A673 (cell line): Measurements from ENCODE around the gene KIAA0232. TPM values are rescaled to one million over a fixed set of nuclear protein-coding genes. Genes with fewer than 3 reads are reported as not detected.

ENCODE experiments used
- Bru-seq: library from RNA; stranded (reverse); fragments of 400-500 nt; gene quantifications from one replicate; lab custom pipeline; 2021; lab: Mats Ljungman, UMichigan
- BruChase-seq, 2 experiments: library from RNA; stranded (reverse); fragments of 400-500 nt; gene quantifications; one replicate each; lab custom pipeline; 2021; lab: Mats Ljungman, UMichigan
- BruUV-seq: library from RNA; stranded (reverse); fragments of 400-500 nt; replicated peaks from 2 replicates; lab custom pipeline; 2021; lab: Mats Ljungman, UMichigan
- CTCF ChIA-PET: fragments of 300-600 bp; sonication (Branson Sonifier 250); formaldehyde crosslinking; loops from one replicate; lab custom pipeline; 2022; ENCODE audit warnings: antibody characterized with exemption; lab: Charles Lee
- POLR2A ChIA-PET: fragments of 300-600 bp; sonication (Branson Sonifier 250); formaldehyde crosslinking; loops from one replicate; lab custom pipeline; 2022; ENCODE audit warnings: antibody characterized with exemption; ENCODE audit not compliant: low non-redundant PET; lab: Charles Lee
- DNase-seq: peaks from one replicate; pipeline ENCODE4 v3.0.0-alpha.2; 2015; ENCODE audit warnings: low spot score
- H3K27ac ChIP-seq: fragments of 200-600 bp; sonication (generic); 2 replicates; pipeline ENCODE4 v1.5.1; 2016; ENCODE audit warnings: mixed run types, low read depth, mild to moderate bottlenecking, mixed read lengths, antibody characterized with exemption, low read length; ENCODE audit not compliant: poor library complexity, severe bottlenecking
- H3K27me3 ChIP-seq: fragments of 200-600 bp; sonication (generic); replicated peaks from 2 replicates; pipeline ENCODE4 v1.6.1; 2017; ENCODE audit warnings: mixed run types, low read depth, mild to moderate bottlenecking, mixed read lengths, antibody characterized with exemption, low read length; ENCODE audit not compliant: insufficient read depth, poor library complexity
- H3K36me3 ChIP-seq: fragments of 200-600 bp; sonication (generic); 2 replicates; pipeline ENCODE4 v1.6.1; 2016; ENCODE audit warnings: mixed run types, mild to moderate bottlenecking, mixed read lengths, antibody characterized with exemption, low read length; ENCODE audit not compliant: insufficient read depth, poor library complexity, severe bottlenecking
- H3K4me1 ChIP-seq: fragments of 200-600 bp; sonication (generic); 2 replicates; pipeline ENCODE4 v1.6.1; 2017; ENCODE audit warnings: mixed run types, mild to moderate bottlenecking, mixed read lengths, antibody characterized with exemption, low read length; ENCODE audit not compliant: insufficient read depth, poor library complexity, severe bottlenecking
- H3K4me3 ChIP-seq: fragments of 200-600 bp; sonication (generic); 2 replicates; pipeline ENCODE4 v1.5.1; 2016; ENCODE audit warnings: low read depth, mixed run types, mild to moderate bottlenecking, mixed read lengths, low read length; ENCODE audit not compliant: poor library complexity, severe bottlenecking
- H3K9me3 ChIP-seq: fragments of 200-600 bp; sonication (generic); 2 replicates; pipeline ENCODE4 v1.6.1; 2016; ENCODE audit warnings: mixed run types, low read depth, mild to moderate bottlenecking, mixed read lengths, antibody characterized with exemption, low read length; ENCODE audit not compliant: poor library complexity, severe bottlenecking
- CTCF ChIP-seq: fragments of 300-800, 200-600 bp; sonication (generic); conservative IDR thresholded peaks from 2 replicates; pipeline ENCODE4 v1.5.1; 2017; ENCODE audit warnings: low read depth, mild to moderate bottlenecking, antibody characterized with exemption, low read length, moderate library complexity, mixed read lengths
- EZH2 ChIP-seq: fragments of 200-600 bp; sonication (generic); IDR thresholded peaks from 2 replicates; pipeline ENCODE4 v1.6.1; 2017; ENCODE audit warnings: borderline replicate concordance, low read depth, mild to moderate bottlenecking, mixed read lengths, antibody characterized with exemption, low read length; ENCODE audit not compliant: poor library complexity, severe bottlenecking
- intact Hi-C: fragments of 100-400 bp; cut with micrococcal nuclease; formaldehyde crosslinking; loops from one replicate; pipeline ENCODE4 v1.10.0; 2022; ENCODE audit not compliant: unreplicated experiment
- long read RNA-seq: library from polyadenylated mRNA; stranded (forward); transcript quantifications from one replicate; pipeline ENCODE4 v2.0.0, GENCODE V29; 2022
- total RNA-seq: library from RNA; stranded (reverse); gene quantifications from 2 replicates; pipeline ENCODE4 v1.2.3, GENCODE V29; 2021

Gene KIAA0232
- total RNA-seq (30.2 and 33.3 TPM in 2 replicates), Bru-seq, nascent RNA (percentile 93 among the genes with signal in this experiment), BruChase-seq, experiment 1, labeled RNA remaining after a 2-hour chase (percentile 94 among the genes with signal in this experiment), BruChase-seq, experiment 2, labeled RNA remaining after a 6-hour chase (percentile 84 among the genes with signal in this experiment)
- long read RNA-seq, partial matches to known transcripts, result 4 of 12 reads
- long read RNA-seq, other reads (novel, unspliced or antisense), result 8 of 12 reads

DNA sequence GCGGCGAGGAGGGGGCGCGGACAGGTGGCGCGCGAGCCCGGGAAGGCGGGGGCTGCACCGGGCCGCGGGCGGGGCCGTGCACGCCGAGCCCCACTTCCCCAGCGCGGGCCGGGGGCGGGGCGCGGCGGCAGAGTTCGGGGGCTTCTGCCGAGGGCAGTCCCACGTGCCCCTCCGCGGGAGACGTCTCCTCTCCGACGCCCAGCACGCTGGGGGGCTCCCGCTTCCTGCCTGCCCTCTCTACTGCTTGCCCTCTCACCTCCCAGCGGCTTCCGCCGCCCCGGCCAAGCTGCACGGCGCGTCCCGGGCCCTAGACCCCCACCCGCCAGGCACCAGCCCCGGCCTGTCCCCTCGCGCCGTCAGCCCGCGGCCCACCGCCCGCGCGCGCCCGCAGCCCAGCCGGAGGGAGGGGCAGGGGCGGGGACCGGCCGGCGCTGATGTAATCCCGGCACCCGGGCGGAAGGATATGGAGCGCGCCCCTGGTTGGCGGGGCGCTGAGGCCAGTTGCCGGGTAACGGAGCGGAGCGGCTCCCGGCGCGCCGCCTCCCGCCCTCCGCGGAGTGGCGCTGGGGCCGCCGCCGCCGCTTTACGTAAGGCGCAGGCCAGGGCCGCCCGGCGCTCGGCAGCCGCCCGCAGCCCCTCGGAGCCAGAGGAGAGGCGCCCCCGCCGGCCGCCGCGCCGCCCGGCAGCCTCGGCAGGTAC, at the start of gene KIAA0232:
KIAA0232 (plus strand) TSS at position 581 of the 699 bp plus-strand sequence. CDS start 41,727 bp downstream, outside the sequence.
- H3K27ac ChIP-seq, result peak within 1 kb of the TSS; percentile 99
- POLR2A ChIA-PET, result no interaction called here

DNA sequence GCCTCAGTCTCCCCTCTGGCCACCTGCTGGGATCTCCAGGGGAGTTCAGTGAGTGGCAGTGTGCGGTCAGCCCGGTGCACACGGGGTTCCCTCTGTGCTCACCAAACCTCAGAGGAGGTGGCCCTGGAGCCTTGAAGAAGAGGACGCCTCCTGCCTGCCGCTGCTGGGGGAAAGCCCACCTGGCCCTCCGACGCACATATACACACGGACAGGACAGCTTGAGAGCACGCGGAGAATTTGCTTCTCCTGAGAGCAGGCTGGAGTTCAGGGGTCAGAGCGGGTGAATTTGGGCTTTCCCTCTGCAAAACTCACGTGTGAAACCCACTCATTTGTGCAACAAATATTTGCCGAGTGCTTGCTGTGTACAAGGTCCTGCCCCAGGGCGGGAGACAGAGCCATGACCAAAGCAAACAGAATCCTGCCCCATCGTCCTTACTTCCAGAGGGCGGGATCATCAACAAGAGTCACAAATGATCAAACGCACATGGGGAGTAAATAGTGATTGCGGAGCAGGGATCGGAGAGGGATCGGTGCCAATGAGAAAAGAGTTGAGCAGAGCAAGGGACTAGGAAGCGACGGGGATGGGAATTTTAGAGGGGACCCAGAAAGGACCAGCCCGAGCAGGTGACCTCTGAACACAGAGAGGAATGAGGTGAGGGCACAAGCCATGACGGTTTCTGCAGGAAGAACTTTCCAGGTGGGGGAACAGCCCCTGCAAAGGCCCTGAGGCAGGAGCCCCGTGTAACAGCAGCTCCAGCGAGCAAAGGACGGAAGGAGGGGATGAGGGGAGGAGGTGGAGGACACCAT, 49.0 kb upstream of the KIAA0232 start:
- CTCF ChIA-PET, result no interaction called here
- POLR2A ChIA-PET, result no interaction called here

More for the DNA sequence above, at the start of gene KIAA0232:
- BruUV-seq, result no TSS peak
- peak within 1 kb of the TSS; percentile 98 for H3K4me3 ChIP-seq
- peak; percentile 96 for DNase-seq
- no peaks in the 10 kb centered on the region for H3K27me3 ChIP-seq
- H3K36me3 ChIP-seq, result peaks cover 5% of the 10 kb centered on the region
- peaks cover 27% of the 10 kb centered on the region for H3K4me1 ChIP-seq
- intact Hi-C loops, result loop anchor here (5.0 kb wide), 2 partner anchors 65 to 90 kb away; partner anchors contain the start of gene BLOC1S4
- CTCF ChIA-PET, result no interaction called here
- TF ChIP-seq EZH2 (no peak), CTCF (no peak)
- no peaks in the 10 kb centered on the region for H3K9me3 ChIP-seq

DNA sequence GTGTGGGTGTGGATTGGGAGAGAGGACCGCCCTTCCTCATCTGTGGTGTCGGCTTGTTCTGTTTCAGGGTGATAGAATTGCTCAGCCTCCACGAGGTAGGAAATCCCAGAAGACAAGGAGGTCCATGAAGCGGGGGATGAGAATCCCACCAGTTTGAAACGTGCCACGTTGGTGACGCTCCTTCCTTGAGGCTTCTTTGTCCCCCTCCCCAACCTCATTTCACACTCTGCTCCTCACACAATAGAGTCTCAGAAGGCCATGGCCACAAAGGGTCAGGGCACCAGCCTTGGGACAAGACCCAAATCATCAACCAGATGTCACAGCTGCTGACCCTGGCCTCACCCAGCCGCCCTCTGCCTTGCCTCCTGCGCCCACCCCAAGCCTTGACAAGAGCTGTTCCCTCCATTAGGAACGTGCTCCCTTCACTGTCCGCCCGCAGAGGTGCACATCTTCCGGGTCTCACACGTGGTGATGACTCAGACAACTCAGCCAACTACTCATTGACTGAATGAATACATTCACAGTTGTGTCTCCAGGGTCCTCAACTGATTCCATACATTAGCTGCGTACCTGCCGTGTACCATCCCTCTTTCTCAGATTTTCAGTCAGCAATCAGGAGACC, 48.3 kb upstream of the KIAA0232 start:
- H3K27me3 ChIP-seq, result no peaks in the 10 kb centered on the region
- no peak for TF ChIP-seq CTCF
- no peak for TF ChIP-seq EZH2
- no peak overlapping the region for H3K4me3 ChIP-seq
- no peak overlapping the region for H3K27ac ChIP-seq
- intact Hi-C loops, result no loop called here
- H3K4me1 ChIP-seq, result no peaks in the 10 kb centered on the region
- peaks cover 2% of the 10 kb centered on the region for H3K9me3 ChIP-seq
- no peaks in the 10 kb centered on the region for H3K36me3 ChIP-seq
- BruUV-seq, result no TSS peak
- DNase-seq, result no peak
- POLR2A ChIA-PET, result no interaction called here
- CTCF ChIA-PET, result no interaction called here

More for the DNA sequence above, 49.0 kb upstream of the KIAA0232 start:
- DNase-seq, result no peak
- intact Hi-C loops, result no loop called here
- H3K4me1 ChIP-seq, result no peaks in the 10 kb centered on the region
- BruUV-seq, result no TSS peak
- no peak overlapping the region for H3K27ac ChIP-seq
- no peak for TF ChIP-seq EZH2
- no peaks in the 10 kb centered on the region for H3K27me3 ChIP-seq
- H3K36me3 ChIP-seq, result no peaks in the 10 kb centered on the region
- H3K9me3 ChIP-seq, result no peaks in the 10 kb centered on the region
- H3K4me3 ChIP-seq, result no peak overlapping the region
